ENCODE data around the gene LDB3.
"Not testable (repeated sequence)": the region's sequence is repeated elsewhere in the genome, so short reads cannot be mapped to it uniquely, and the experiment has no call there.

The LDB3 gene

DNA sequence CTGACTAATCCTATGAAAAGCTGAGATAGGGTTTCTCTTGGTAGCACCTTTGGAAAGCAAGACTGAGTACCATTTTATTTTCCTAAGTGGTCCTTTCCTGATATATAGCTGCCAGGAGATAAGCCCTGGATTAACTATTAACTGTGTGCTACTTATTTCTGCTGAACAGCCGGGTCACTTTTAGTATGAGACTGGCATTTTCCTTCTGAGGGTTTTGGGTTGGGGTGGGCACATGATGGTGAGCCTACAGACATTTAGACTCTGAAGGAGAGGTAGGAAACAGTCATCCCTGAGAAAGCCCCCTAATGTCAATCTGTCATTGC is 58.3 kb downstream of the LDB3 start:
- DNase-seq (ENCODE audit: low read depth in 2 of 2, low spot score in 1 of 2) = no peak

DNA sequence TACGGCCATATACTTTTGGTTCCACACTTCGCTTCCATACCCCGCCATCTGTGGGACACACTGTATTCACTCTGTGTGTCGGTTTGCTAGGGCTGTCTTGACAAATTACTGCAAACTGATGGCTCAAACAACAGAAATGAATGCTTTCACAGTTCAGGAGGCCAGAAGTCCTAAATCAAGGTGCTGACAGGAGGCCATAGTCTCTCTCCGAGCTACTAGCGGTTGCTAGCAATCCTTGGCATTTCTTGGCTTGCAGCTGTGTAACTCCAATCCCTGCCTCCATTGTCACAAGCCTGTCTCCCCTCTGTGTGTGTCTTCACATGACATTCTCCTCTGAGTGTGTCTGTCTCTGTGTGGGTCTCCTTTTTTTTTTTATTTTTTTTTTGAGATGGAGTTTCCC is 59.2 kb downstream of the LDB3 start:
- no peak for DNase-seq (ENCODE audit: low read depth in 2 of 2, low spot score in 1 of 2)

DNA sequence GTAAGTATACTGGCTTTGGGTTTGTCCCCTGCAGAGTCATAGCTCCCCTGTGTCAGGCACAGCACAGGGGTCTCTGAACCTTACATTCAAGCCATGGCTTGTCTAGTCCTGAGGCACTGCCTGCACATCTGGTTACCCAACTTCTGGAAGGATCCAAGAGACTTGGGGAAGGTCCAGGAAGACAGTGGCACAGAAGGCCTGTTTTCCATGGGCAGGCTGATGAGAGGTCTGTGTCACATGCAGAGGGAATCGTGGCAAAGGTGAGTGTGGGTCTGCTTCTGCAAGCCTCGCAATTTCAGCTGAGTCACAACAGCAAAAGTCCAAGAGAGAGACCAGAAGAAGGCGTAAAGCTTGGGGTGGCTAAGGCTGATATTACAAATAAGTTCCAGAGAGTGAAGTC is 59.7 kb downstream of the LDB3 start:
- no peak for DNase-seq (ENCODE audit: low read depth in 2 of 2, low spot score in 1 of 2)

DNA sequence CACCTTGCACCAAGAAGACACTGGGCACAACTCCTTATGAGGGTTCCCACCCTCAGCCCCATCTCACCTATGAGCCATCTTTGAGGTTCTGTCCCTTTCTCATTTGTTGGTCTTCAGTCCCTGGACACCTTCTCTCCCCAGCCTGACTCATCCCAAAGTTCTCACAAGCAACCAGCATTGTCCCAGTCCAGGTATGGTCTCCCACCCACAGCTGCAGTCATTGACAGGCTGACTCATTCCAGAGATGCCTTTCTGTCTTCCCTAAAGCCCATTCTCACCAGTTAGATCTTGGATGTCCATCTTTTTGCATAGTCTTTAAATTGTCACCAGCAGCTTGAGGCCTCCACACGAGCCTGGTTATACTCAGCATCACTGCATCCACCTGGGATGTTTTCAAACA is 61.4 kb downstream of the LDB3 start:
- DNase-seq (ENCODE audit: low read depth in 2 of 2, low spot score in 1 of 2) = no peak

DNA sequence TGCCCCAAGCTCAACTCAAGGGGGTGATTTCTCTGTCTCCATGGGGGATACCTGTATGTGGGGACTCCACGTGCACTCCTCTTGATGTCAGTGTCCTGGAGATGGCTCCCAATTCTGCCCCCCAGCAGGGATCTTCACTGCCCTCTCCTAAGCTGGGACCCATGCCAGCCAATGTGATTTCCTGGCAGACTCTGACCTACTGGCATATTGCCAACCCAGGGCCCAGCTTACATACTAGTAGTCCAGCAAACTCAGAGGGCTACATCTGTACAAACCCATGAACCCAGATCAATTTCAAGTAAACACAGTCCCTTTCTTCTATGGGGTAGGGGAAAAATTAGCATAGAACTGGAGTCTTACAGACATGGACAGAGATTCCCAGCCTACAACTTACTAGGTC is 61.9 kb downstream of the LDB3 start:
- no peak for DNase-seq (ENCODE audit: low read depth in 2 of 2, low spot score in 1 of 2)

DNA sequence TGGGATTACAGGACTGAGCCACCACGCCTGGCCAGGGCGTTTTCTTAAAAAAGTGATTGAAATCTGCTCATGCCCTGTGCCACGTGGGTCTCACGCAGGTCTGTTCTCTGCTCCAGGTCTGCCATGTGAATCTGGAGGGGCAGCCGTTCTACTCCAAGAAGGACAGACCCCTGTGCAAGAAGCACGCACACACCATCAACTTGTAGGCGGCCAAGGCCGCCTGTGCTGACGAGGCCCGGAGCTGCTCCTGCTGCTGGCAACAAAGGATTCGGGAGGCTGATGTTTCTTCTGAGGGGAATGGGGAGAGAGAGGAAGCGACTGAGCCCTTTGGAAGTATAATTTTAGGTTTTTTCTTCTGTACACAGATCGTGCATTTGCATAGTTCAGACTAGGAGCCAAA is 64.5 kb downstream of the LDB3 start:
- DNase-seq (ENCODE audit: low read depth in 2 of 2, low spot score in 1 of 2) = no peak

DNA sequence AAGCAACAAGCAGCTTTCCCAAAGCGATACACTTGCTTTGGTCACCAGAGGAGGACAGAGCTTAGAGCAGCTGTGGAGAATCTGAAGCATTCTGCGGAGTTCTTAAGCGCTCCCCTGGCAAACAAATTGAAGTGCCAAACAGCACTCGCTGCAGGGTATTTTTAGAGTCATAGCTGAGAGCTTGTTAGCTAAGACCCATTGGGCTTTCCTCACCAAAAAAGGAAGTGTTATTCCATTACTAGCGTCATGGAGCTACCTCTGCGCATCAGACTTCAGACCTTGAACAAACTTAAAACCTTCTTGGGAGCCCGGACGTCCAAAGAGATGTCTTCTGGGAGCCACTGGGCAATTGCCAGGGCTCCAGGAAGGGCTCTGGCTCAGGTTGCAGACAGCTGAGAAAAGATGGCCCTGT is 65.0 kb downstream of the LDB3 start:
- no peak for DNase-seq (ENCODE audit: low read depth in 2 of 2, low spot score in 1 of 2)

DNA sequence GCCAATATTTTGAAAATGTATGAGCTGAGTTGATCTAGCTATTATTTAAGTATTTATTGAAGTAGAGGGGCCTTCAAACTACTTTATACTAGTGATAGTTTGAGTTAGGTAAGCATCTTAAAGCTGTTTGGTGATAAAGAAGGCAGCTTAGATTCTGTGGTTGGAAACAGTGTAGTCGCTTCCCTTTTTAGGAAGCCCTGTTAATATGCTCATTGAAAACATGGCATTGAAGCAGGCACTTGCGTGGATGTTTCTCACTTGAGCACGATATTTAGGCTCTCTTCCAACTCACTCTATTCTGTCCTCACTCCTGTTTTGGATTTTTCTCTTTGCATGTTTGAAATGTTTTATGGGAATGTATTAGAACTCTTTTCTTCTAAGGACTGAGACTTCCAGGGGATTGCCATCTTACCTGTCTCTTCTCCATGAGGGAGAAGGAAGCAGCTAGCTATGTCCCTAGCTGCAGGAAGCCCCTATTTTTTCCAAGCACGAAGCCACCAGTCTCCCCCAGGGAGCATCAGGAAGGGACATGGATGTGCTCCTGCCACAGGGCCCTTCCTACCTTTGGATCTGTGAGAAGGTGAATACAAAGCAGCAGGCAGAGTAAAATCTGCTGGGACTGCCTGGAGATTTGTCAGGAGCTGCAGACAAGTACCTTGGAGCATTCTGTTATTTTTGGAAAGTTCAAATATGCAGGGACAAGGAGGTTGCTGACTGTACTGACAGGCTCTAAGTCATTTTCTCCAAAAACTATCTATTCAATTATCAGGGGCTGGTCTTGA is 66.1 kb downstream of the LDB3 start:
- no peak for DNase-seq (ENCODE audit: low read depth in 2 of 2, low spot score in 1 of 2)

DNA sequence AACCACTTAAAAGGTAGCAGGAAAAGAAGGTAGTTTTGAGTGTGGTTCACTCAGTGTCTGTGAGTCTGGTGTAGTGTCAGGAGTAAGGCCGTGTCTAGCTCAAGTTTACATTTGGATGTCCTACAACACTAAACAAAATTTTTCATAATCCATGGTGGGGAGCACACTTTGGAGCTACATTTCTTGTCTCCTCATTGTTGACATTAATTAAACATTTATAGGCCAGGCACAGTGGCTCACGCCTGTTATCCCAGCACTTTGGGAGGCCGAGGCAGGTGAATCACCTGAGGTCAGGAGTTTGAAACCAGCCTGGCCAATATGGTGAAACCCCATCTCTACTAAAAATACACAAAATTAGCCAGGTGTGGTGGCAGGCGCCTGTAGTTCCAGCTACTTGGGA is 67.0 kb downstream of the LDB3 start:
- not testable (repeated sequence) for DNase-seq (ENCODE audit: low read depth in 2 of 2, low spot score in 1 of 2)

DNA sequence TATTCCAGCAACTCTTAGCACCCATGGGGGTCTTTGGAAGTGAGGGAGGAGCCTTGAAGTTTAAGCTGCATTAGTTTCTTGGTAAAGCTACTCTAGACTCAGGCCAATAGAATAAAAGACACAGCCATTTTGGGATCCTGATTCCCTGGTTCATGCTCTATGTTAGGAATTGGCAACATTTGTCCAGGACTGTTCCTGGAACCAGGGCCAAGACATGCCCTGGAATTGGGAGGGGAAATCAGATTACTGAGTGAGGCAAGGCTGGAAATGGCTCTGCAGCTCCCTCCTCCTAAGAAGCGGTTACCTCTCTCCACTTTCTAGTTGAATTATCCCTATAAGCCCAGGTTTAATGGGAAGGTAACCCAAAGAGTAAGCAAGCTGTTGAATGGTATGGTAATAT is 73.9 kb downstream of the LDB3 start:
- DNase-seq (ENCODE audit: low read depth in 2 of 2, low spot score in 1 of 2) = no peak

DNA sequence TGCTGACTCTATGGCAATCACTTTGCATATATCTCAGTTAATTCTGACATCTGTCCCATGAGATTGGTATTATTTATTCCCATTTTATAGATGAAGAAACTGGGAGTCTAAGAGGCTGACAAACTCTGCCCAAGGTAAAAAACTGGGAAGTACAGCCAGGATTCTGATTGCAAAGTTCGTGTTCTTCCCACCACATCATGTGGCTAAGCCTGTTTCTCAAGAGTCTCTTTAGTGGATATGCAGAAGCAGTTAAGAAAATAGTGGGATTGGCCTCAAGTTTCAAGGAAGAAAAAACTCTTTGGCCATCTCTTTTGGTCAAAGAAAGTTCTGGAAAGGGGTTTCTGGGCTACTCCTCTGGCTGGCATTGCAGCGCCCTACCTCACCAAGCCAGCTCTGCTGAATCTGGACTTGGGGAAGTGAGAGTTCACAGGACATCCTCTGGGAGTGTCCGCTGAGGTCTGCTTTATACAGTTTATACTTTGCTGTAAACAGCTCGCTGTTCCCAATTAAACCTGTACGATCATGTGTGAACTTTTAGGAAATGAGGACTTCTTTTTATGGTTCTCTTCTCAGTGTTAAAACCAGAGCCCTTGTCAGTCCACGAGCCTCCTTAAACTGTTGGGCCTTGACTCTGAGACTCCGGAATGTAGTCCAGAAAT is 75.9 kb downstream of the LDB3 start:
- no peak for DNase-seq (ENCODE audit: low read depth in 2 of 2, low spot score in 1 of 2)

DNA sequence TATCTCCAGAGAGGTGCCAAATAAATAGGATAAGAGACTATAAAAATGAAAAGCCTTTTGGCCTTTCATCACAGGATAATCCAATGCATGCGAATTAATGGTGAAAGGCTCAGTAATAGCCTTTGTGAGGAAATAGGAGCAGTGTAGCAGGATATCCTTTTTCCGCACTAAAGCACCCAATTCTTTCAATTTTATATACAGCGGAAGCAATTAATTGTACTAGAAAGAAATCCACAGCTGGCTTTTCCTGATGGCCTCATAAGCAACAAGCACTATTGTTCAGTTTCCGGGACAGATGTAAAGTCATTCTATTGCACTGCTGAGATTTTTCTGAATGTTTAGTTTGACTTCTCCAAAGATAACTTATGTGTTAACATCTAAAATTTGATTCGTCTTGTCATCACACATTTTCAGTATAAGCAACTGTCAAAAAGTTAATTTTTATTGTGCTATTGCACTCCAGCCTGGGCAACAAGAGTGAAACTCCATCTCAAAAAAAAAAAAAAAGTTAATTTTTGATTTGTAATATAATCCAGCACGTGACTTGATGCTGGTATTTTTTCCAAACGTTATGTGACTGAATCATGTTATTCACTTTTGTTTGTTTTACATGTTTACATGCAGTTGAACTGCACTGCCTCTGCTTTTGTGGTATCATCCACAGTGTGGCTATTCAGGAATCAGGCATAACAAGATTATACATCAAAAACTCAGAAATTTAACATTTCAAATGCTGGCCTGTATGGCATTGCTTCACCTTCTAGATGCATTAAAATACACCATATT is 79.7 kb downstream of the LDB3 start:
- no peak for DNase-seq (ENCODE audit: low read depth in 2 of 2, low spot score in 1 of 2)

DNA sequence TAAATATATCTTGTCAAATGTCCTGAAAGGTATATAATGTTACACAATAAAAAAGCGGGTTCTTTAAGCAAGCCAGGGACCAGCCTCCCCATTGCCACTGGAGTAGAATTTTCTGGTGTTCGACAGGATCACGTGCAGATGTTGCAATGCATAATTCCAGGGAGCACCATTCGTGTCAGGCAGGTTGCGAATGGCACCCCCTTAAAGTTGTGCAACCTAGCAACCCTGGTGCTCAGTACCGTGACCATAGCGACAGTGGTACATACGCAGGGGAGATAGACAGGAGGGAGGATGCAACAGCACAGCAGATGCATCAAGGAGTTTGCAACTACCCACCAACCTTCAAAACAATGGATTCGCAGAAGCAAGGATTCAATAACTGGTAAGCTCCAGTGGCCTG is 81.5 kb downstream of the LDB3 start:
- no peak for DNase-seq (ENCODE audit: low read depth in 2 of 2, low spot score in 1 of 2)

DNA sequence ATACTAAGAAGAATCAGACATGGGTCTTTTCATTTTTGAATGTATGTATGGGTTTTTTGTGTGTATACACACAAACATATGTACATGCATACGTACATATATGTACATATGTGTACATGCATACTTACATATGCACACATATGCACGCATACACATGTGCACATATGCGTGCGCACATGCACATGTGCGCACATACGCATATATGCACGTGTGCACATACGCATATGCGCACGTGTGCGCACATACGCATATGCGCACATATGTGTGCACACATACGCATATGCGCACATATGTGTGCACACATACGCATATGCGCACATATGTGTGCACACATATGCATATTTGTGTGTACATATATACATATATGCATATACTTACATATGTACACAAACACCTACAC is 83.2 kb downstream of the LDB3 start:
- DNase-seq (ENCODE audit: low read depth in 2 of 2, low spot score in 1 of 2) = no peak

DNA sequence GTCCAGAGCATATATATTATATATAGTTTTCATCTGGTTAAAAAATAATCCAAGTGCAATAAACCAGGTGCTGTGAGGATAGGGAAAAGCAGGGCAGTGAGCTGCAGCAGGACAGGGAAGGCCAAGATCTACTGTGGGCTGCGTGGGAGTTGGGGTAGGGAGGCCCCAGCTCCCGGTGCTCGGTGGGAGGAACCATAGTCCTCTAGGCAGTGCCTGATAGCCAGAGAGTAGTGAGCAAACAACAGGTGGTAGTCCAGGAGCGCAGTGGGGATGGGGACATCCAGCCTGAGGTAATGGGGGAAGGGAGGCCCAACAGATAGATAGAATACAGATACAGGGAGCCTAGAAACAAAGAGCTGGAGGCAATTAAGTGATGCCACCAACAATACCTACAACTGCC is 84.0 kb downstream of the LDB3 start:
- no peak for DNase-seq (ENCODE audit: low read depth in 2 of 2, low spot score in 1 of 2)

DNA sequence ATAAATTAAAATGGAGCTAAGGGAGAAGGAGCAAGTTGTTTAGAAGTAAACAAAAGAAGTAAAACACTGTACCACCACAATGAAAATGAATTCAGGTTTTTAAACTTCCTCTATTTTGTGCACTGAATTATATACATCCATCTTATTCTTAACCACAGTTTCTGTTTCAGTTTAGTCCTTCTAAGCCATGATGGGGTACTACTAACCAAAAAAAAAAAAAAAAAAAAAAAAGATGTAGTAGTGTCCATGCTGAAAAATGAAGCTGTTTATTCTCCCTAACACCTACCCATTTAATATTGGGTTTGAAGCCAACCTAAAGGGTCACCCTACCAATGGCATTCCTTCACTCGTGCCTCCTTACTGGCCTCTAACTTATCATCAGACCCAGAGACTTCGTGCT is 84.7 kb downstream of the LDB3 start:
- no peak for DNase-seq (ENCODE audit: low read depth in 2 of 2, low spot score in 1 of 2)

DNA sequence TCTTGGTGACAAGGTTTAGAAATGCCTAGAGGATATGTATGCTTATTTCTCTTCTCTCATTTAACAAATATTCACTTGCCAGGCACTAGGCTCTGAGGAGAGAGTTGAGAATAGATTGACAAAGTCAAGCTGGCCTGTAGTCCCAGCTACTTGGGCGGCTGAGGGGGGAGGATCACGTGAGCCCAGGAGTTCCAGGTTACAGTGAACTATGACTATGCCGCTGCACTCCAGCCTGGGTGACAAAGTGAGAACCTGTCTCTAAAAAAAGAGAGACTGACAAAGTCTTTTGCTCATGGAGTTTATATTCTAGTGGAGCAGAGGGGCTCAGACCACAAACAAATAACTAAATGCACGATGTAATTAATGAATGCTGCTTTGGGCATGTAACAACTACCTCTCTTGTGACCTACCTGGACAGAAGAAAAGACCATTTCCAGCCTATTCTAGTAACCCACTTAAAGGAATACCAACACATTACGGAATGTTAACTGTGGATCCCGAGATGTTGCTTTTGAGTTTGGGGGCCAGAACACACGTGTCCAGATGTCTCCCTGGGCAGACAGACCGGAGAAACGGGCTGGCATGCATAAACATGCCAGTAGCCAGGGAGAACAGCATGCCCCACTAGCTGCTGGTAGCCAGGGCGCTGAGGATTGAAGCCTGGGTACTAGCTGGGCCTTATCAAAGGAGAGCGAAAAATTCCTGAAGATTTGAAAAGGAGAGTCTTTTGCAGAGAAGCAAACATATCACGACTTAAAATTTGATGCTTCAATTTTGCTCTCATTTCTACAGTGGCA is 85.5 kb downstream of the LDB3 start:
- DNase-seq (ENCODE audit: low read depth in 2 of 2, low spot score in 1 of 2) = no peak

DNA sequence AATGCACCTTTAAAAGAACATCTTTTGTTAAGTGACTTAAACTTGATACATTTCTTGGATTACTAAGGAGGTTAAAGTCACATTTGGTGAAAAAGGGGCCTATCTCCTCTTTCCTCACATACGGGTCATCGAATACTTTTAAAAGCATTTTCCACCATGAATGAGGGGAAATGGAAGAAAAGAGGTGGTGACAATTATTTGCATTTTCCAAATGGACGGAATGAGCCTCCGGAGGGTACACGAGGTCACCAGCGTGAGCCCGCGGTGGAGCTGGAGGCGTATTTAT is 87.1 kb downstream of the LDB3 start:
- no peak for DNase-seq (ENCODE audit: low read depth in 2 of 2, low spot score in 1 of 2)

DNA sequence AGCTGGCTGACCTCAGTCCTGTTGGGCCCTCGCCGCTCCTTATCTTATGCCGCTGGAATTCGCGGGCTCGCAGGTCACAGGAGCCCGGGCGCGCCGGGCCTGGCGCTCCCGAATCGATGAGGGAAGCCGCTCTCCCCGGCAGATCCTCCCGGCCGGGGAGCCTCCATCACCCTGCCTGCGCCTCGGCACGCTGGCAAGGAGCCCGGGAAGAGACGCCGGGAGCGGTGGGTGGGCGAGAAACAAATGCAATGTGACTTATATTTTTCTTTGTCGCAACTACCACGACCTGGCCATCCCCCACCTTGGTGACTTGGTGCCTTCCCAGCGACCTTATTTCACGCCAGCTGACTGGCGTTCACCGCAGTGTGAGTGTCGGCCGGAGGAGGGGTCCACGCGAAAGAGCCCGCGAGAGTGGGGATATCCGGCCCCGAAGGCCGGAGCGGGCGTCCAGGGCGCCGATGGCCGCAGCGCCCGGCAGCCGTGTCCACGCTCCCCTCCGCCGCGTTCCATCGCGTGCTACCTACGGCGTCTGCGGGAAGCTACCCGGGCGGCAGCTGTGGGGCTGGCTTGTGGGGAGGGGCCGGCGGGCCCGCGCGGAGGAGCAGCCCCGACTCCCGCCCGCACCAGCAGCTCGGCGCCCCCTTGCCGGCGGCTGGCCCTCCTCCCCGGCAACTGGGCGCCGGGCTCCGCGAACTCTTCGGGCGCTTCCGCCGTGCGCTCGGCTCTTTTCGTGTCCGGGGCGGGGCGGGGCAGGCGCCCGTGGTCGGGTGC is 87.6 kb downstream of the LDB3 start:
- DNase-seq (ENCODE audit: low read depth in 2 of 2, low spot score in 1 of 2) = peak; percentile 69 to 72

DNA sequence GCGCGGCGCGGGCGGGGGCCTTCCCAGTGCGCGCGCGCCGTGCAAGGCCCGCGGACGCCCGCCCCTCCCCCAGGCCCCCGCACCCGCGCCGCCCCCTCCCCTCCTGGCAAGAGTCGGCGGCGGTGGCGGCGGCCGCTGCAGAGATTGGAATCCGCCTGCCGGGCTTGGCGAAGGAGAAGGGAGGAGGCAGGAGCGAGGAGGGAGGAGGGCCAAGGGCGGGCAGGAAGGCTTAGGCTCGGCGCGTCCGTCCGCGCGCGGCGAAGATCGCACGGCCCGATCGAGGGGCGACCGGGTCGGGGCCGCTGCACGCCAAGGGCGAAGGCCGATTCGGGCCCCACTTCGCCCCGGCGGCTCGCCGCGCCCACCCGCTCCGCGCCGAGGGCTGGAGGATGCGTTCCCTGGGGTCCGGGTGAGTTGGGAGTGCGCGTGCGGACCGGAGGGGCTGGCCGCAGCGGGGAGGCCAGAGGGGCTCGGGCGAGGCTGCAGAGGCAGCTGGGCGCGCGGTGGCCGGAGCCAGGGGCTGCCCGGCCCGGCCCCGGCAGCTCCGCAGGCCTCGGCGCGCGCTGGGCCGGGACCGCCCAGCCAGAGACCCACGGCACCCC is 88.3 kb downstream of the LDB3 start, which contains the start of gene BMPR1A:
TSS of gene BMPR1A (plus strand) at position 109 of the 602 bp plus-strand sequence. CDS start 119,400 bp downstream, outside the sequence.
- no peak for DNase-seq (ENCODE audit: low read depth in 2 of 2, low spot score in 1 of 2)
